Inflammatory macrophage (primary cell): ENCODE data around the gene SFT2D1.

Experiments used
- DNase-seq, 2 donors: peaks; one replicate each; pipeline ENCODE4 v3.0.0-alpha.2; 2020 to 2022

Gene SFT2D1

GRCh38 chr6:166306378-166307081 lies 35.8 kb downstream of the SFT2D1 start:
- no peak for DNase-seq

- no peak for DNase-seq
These were observed 36.7 kb downstream of the SFT2D1 start for GRCh38 chr6:166305562-166306117.

- no peak for DNase-seq
These were observed 38.2 kb downstream of the SFT2D1 start for GRCh38 chr6:166304106-166304505.

- DNase-seq: no peak
These were observed 40.5 kb downstream of the SFT2D1 start for GRCh38 chr6:166301611-166302529.

- DNase-seq: no peak
These were observed 41.9 kb downstream of the SFT2D1 start for GRCh38 chr6:166300357-166300987.

GRCh38 chr6:166297606-166298005 lies 44.7 kb downstream of the SFT2D1 start:
- no peak for DNase-seq

DNA sequence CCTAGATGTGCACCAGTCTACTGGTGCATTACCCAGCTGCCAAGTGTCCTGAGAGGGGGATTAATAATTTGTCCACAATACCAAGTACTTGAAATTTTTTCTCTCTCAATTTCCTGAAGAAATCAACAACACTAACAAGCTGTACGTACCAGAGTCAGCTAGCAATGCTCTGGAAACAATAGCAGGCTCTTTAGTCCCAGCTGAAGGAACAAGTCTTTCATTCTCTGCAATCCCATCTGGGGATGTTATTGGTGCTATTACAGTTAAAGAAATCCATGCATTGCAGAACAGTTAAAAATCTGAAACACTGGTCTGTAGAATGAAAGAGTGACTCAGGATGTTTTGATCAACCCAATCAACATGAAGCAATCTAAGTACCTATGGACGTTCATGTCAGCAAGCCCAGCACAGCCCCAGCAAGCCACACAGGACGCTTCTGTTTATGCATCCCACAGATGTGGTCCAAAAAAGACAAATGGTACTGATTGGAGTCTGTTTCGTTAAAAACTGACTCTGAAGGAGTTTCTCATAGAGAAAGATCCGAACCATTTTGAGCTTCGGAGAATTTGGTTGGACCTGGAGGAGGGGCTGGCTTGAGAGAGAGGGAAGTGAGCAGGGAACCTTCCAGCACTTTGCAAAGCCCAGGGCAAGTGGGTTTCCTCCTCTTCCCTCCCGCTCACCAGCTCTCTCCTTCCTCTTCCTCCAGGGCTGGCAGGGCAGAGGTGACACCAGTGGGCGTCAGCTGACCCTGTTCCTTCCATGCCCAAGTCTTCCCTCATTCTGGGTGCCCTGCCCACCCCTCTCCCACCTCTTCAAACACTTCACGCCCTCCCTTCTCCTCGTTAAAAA lies 46.1 kb downstream of the SFT2D1 start:
- peak in 1 of 2 donors; percentile 14 for DNase-seq

- no peak for DNase-seq
These were observed 48.4 kb downstream of the SFT2D1 start for GRCh38 chr6:166293731-166294584.

GRCh38 chr6:166289207-166290060 lies 52.9 kb downstream of the SFT2D1 start:
- no peak for DNase-seq

DNA sequence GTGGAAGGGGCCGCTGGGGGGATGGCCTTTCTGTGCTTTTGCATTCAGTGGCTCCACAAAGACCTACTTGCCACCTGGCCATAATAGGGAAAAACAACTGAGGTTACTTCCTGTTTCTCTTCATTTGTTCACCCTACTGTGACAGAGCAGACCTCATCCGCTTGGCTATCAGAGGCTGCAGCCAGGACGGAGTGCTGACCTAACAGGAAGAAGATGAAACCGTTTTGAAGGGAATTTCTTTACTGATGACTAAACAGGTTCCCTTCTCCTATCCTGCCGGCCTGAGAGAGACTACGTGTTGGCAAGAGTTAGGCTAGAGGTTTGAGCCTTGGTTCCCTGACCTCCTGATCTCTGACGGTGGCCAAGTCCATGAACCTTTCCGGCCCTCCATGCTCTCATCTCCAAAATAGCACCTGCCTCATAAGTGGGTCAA lies 55.5 kb downstream of the SFT2D1 start:
- peak; percentile 28 to 51 for DNase-seq

- no peak for DNase-seq
These were observed 57.1 kb downstream of the SFT2D1 start for GRCh38 chr6:166285233-166285632.

DNA sequence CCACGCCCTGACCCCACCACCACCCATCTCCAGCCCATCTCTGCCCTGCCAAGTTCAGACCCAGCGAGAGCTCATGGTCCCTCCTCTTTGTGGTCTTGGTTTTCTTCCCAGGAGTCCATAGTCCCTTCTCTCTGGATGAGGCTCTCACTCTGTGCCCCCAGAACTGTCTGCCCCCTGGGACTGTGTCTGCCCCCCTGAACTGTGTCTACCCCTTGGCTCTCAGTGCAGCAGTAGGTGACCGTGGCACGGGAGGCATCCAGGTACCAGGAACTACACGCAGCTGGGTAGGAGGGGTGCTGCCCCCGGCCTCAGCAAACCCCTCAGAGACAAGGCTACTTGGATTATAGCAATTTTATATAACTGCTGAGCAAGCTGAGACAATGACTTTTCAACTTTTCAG lies 57.7 kb downstream of the SFT2D1 start:
- DNase-seq: no peak

GRCh38 chr6:166282394-166283032 lies 59.8 kb downstream of the SFT2D1 start:
- no peak for DNase-seq

GRCh38 chr6:166281104-166281503 lies 61.2 kb downstream of the SFT2D1 start:
- DNase-seq: no peak

- DNase-seq: no peak
These were observed 63.0 kb downstream of the SFT2D1 start for GRCh38 chr6:166279393-166279679.

- DNase-seq: no peak
These were observed 63.6 kb downstream of the SFT2D1 start for GRCh38 chr6:166278579-166279392.

DNA sequence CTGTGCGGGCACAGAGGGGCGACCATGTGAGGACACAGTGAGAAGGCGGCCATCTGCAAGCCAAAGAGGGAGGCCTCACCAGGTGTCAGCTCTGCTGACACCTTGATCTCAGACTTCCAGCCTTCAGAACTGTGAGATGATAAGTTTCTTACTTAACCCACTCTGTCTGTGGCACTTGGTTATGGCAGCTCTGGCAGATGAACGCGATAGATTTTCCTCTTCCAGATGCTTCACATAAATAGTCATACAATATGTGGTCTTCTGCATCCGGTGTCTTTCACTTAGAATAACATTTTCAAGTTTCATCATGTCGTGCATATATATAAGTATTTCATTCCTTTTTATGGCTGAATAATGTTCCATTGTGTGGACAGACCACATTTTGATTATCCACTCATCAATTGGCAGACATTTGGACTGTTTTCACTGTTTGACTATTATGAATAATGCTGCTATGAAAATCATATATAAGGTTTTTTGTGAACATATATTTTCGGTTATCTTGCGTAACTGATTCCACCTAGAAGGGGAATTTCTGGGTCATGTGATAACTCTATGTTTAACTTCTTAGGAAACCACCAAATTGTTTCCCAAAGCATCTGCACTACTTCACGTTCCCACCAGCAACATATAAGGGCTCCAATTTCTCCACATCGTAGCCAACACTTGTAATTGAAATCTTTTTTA lies 64.3 kb downstream of the SFT2D1 start:
- no peak for DNase-seq

GRCh38 chr6:166277018-166277417 lies 65.3 kb downstream of the SFT2D1 start:
- DNase-seq: no peak
